Subcutaneous adipose tissue (tissue), 4 donors: Measurements from ENCODE around the gene RPE65. TPM values are rescaled to one million over a fixed set of nuclear protein-coding genes. Genes with fewer than 3 reads are reported as not detected.

Experiments used
- total RNA-seq, 4 donors: library from RNA; depleted of rRNA; stranded (reverse); fragments of >200 nt; gene quantifications; one replicate each; pipeline ENCODE4 v1.1.0, GENCODE V29; 2016
- TF ChIP-seq, protein P1 (sequence below): fragments of 450-650 bp; IDR thresholded peaks from one replicate; pipeline ENCODE4 v1.5.1; 2016; ENCODE audit warnings: low read depth, mild to moderate bottlenecking, control low read depth, antibody characterized with exemption, moderate library complexity

RPE65 gene
- total RNA-seq, 4 donors from 2014 or later, result not detected

DNA sequence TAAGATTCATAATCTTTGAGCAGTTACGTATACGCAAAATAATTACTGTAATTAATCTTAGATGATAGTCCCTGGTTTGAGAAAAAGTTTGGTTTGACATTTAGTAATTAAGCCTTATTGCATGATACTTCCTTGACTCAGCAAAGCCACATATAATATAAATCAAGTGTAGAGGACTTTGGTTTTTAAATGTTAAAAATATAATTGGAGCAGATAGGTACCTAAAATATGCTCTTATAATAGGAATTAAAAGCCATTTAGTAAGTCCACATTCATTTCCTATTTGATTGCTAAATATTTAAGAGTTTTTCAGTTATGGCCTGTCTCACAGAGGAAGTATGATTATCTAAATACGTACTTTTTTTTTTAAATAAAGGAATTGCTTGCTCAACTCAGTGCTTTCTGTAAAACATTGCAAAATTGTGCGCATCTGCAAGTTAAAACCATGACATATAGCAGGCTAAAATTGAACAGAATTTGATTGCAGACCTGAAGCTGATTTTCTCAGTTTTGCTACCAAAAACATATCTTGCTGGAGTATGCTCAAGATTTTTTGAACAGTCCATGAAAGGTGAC is 20.4 kb downstream of the RPE65 start:
- TF ChIP-seq, protein P1, sequence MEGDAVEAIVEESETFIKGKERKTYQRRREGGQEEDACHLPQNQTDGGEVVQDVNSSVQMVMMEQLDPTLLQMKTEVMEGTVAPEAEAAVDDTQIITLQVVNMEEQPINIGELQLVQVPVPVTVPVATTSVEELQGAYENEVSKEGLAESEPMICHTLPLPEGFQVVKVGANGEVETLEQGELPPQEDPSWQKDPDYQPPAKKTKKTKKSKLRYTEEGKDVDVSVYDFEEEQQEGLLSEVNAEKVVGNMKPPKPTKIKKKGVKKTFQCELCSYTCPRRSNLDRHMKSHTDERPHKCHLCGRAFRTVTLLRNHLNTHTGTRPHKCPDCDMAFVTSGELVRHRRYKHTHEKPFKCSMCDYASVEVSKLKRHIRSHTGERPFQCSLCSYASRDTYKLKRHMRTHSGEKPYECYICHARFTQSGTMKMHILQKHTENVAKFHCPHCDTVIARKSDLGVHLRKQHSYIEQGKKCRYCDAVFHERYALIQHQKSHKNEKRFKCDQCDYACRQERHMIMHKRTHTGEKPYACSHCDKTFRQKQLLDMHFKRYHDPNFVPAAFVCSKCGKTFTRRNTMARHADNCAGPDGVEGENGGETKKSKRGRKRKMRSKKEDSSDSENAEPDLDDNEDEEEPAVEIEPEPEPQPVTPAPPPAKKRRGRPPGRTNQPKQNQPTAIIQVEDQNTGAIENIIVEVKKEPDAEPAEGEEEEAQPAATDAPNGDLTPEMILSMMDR, result no peak

DNA sequence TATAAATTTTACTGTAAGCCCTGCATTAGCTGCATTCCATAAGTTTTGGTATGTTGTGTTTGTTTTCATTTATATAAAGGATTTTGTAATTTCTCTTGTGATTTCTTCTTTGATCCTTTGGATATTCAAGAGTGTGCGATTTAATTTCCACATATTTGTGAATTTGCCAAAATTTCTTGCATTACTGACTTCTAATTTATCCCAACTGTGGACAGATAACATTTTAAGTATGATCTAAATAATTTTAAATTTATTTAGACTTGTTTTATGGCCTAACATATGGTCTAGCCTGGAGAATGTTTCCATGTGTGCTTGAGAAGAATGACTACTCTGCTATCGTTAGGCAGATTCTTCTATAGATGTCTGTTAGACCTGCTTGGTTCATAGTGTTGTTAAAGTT is 23.2 kb downstream of the RPE65 start:
- TF ChIP-seq, protein P1, result no peak

DNA sequence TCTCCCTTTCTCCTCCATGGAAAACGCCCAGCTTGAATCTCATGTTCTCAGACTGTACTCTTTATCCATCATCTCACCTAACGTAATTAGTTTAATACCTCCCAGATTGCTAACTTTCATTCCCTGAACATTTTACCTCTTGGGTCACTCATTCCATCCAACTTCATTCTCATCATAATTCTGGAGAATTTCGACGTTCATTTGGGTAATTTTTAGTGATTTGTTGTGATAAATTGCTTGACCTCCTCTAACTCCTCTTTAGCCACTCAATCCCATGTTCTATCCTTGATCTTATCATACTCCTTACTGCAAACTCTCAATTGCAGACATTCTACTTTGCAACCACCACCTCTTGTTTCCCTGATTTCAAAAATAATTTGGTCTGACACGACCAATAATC is 28.4 kb downstream of the RPE65 start:
- TF ChIP-seq, protein P1, result no peak

DNA sequence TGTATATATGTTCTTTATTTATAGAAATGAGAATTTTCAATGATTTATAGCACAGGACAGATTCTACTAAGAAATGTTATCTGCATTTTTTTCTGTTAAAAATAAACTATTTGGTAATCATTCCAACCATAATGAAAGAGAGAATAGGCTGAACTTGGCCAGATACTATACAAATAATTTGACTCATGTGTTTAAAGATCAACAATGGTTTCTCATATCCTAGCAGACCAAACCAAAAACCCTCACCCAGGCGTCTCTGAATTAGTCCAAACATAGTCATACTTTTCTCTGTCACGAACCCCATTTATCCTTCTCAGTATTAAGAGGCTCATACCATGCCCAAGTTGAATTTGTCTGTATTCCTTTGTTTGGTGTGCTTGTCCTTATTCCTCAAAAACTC is 40.3 kb downstream of the RPE65 start:
- TF ChIP-seq, protein P1, result no peak

DNA sequence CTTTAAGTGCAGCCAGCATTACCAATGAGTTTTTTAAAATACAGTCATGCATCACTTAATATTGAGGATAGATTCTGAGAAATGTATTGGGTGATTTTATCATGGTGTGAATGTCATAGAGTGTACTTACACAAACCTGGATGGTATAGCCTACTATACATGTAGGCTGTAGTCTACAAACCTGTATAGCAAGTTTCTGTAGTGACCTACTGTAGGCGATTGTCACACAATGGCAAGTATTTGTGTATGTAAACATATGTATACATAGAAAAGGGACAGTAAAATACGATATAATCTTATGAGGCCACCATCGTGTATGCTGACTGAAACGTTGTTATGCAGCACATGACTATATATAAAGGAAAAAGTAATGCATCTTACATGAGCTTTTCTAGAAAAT is 48.2 kb downstream of the RPE65 start:
- TF ChIP-seq, protein P1, result no peak

DNA sequence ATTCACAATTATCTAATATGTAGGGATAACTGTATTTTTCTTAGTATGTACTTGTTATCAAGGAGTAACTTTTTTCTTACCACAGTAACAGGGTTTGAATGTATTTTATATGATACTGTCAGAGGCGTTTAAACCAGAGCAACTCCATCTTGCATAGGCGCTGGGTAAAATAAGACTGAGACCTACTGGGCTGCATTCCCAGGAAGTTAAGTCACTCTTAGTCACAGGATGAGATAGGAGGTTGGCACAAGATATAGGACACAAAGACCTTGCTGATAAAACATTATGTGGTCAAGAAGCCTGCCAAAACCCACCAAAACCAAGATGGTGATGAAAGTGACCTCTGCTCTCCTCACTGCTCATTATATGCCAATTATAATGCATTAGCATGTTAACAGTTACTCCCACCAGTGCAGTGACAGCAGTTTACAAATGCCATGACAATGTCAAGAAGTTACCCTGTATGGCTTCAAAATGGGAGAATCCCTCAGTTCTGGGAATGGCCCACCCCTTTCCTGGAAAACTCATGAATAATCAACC is 64.8 kb downstream of the RPE65 start:
- TF ChIP-seq, protein P1, result no peak

DNA sequence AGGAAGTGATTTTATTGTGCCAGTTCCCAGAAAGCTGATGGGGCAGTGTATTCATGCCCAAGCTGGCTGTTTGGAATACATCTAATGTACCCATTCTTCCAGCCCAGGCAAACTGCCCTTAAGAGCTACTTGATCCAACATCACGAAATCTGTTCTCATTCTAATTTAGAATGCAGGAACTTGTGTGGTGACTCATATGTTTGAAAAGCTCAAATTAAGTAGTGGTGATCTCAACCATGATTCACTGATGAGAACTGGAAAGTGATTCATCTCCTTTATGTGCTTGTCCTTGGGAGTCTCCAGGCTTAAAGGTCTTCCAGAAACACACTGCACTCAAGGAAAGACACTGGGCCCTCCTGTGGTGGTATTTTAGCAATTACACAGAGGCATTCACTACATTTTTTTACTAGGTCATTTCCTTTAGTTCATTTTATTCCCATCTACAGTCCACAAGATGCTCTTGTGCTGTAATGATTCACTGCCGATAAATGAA is 65.4 kb downstream of the RPE65 start:
- TF ChIP-seq, protein P1, result no peak
